Measurements from ENCODE around the gene ZNF3.

The ZNF3 gene

GRCh38 chr7:100126931-100127865 lies 45.7 kb upstream of the ZNF3 start, which contains the start of gene MBLAC1:
MBLAC1 (plus strand) TSS chr7:100126967; CDS start chr7:100127396, 429 bp downstream.
- TF ChIP-seq REST (IDR thresholded peaks at IDR 0.05; ENCODE audit: insufficient read depth in 1 of 2, low read depth in 2 of 2, low read length in 2 of 2) (peak in 1 of 2 experiments; percentile 56; a peak in 1 of 4 replicates), SIN3A (IDR thresholded peaks at IDR 0.05; ENCODE audit: borderline replicate concordance, insufficient read depth, low read length) (no peak), POLR2AphosphoS5 (IDR thresholded peaks at IDR 0.05; ENCODE audit: low read depth, low read length) (peak; percentile 96), TAF1 (IDR thresholded peaks at IDR 0.05; ENCODE audit: borderline replicate concordance, insufficient read depth, low read length) (peak; percentile 87; the same call in 1 of the 2 replicates)

GRCh38 chr7:100126239-100126930 lies 44.9 kb upstream of the ZNF3 start:
- TF ChIP-seq TAF1 (IDR thresholded peaks at IDR 0.05; ENCODE audit: borderline replicate concordance, insufficient read depth, low read length) (no peak), SIN3A (IDR thresholded peaks at IDR 0.05; ENCODE audit: borderline replicate concordance, insufficient read depth, low read length) (no peak), POLR2AphosphoS5 (IDR thresholded peaks at IDR 0.05; ENCODE audit: low read depth, low read length) (no peak), REST (IDR thresholded peaks at IDR 0.05; ENCODE audit: insufficient read depth in 1 of 2, low read depth in 2 of 2, low read length in 2 of 2) (no peak), FOXP2 (optimal IDR thresholded peaks at IDR 0.05; ENCODE audit: borderline replicate concordance, extremely low read depth, extremely low read length, insufficient read depth) (no peak)

GRCh38 chr7:100124301-100125230 lies 43.0 kb upstream of the ZNF3 start:
- TF ChIP-seq REST (IDR thresholded peaks at IDR 0.05; ENCODE audit: insufficient read depth in 1 of 2, low read depth in 2 of 2, low read length in 2 of 2) (no peak), FOXP2 (optimal IDR thresholded peaks at IDR 0.05; ENCODE audit: borderline replicate concordance, extremely low read depth, extremely low read length, insufficient read depth) (no peak), POLR2AphosphoS5 (IDR thresholded peaks at IDR 0.05; ENCODE audit: low read depth, low read length) (no peak), SIN3A (IDR thresholded peaks at IDR 0.05; ENCODE audit: borderline replicate concordance, insufficient read depth, low read length) (no peak), TAF1 (IDR thresholded peaks at IDR 0.05; ENCODE audit: borderline replicate concordance, insufficient read depth, low read length) (no peak)

- no peak for TF ChIP-seq FOXP2 (optimal IDR thresholded peaks at IDR 0.05; ENCODE audit: borderline replicate concordance, extremely low read depth, extremely low read length, insufficient read depth)
- TF ChIP-seq SIN3A (IDR thresholded peaks at IDR 0.05; ENCODE audit: borderline replicate concordance, insufficient read depth, low read length): no peak
- no peak for TF ChIP-seq TAF1 (IDR thresholded peaks at IDR 0.05; ENCODE audit: borderline replicate concordance, insufficient read depth, low read length)
- no peak for TF ChIP-seq POLR2AphosphoS5 (IDR thresholded peaks at IDR 0.05; ENCODE audit: low read depth, low read length)
- TF ChIP-seq REST (IDR thresholded peaks at IDR 0.05; ENCODE audit: insufficient read depth in 1 of 2, low read depth in 2 of 2, low read length in 2 of 2): no peak
Observed at GRCh38 chr7:100122568-100122967, 41.0 kb upstream of the ZNF3 start.
